WTC11 (cell line): ENCODE data around the gene PRDM1. TPM values are rescaled to one million over a fixed set of nuclear protein-coding genes. Genes with fewer than 3 reads are reported as not detected.

Experiments
- ATAC-seq: fragments of 200-7000 bp; cut with Tn5 transposase; 2 replicates; pipeline ENCODE4 v1.10.0; 2021; ENCODE audit warnings: mild to moderate bottlenecking, moderate library complexity
- CTCF ChIA-PET: fragments of 300-600 bp; sonication (Branson Sonifier 250); formaldehyde crosslinking; loops from one replicate; lab custom pipeline; 2021; ENCODE audit warnings: antibody characterized with exemption; lab: Charles Lee
- POLR2A ChIA-PET: fragments of 350-600 bp; sonication (Branson Sonifier 250); formaldehyde crosslinking; loops from one replicate; lab custom pipeline; 2021; ENCODE audit warnings: antibody characterized with exemption; lab: Charles Lee
- DNase-seq: peaks from one replicate; pipeline ENCODE4 v3.0.0; 2021; ENCODE audit warnings: low spot score
- H3K27ac Mint-ChIP-seq: 2 replicates; pipeline ENCODE4 v1.8.0; 2021; ENCODE audit warnings: mixed read lengths
- H3K27me3 Mint-ChIP-seq: 2 replicates; pipeline ENCODE4 v1.8.0; 2021; ENCODE audit warnings: low read depth, mild to moderate bottlenecking, moderate library complexity, mixed read lengths
- H3K36me3 Mint-ChIP-seq: 2 replicates; pipeline ENCODE4 v1.8.0; 2021; ENCODE audit warnings: mixed read lengths
- H3K4me1 Mint-ChIP-seq: 2 replicates; pipeline ENCODE4 v1.8.0; 2022; ENCODE audit warnings: mixed read lengths
- H3K4me3 Mint-ChIP-seq: 2 replicates; pipeline ENCODE4 v1.8.0; 2021; ENCODE audit warnings: mild to moderate bottlenecking, moderate library complexity, mixed read lengths
- H3K9me3 Mint-ChIP-seq: 2 replicates; pipeline ENCODE4 v1.8.0; 2021; ENCODE audit warnings: mixed read lengths
- AR ChIP-seq: fragments of 250-450 bp; sonication (Bioruptor Pico); IDR thresholded peaks from 2 replicates; pipeline ENCODE4 v1.9.0; 2021; ENCODE audit warnings: mild to moderate bottlenecking
- ATF1 ChIP-seq: sonication (generic); formaldehyde crosslinking; IDR thresholded peaks from 2 replicates; pipeline ENCODE4 v1.8.1; 2023; ENCODE audit warnings: mild to moderate bottlenecking, moderate library complexity, missing genetic modification reagents
- ATF6 ChIP-seq: sonication (generic); formaldehyde crosslinking; IDR thresholded peaks from 2 replicates; pipeline ENCODE4 v1.8.1; 2023; ENCODE audit warnings: mild to moderate bottlenecking, missing genetic modification reagents
- CBFB ChIP-seq: sonication (generic); formaldehyde crosslinking; IDR thresholded peaks from 2 replicates; pipeline ENCODE4 v1.8.1; 2022; ENCODE audit warnings: mild to moderate bottlenecking, low read depth, missing genetic modification reagents
- CDX4 ChIP-seq: fragments of 250-450 bp; sonication (Bioruptor Pico); IDR thresholded peaks from 2 replicates; pipeline ENCODE4 v1.9.0; 2021; ENCODE audit warnings: moderate library complexity, mild to moderate bottlenecking, inconsistent platforms, borderline replicate concordance
- E2F5 ChIP-seq: sonication (generic); formaldehyde crosslinking; IDR thresholded peaks from 2 replicates; pipeline ENCODE4 v1.8.1; 2022; ENCODE audit warnings: mild to moderate bottlenecking, moderate library complexity, missing genetic modification reagents
- FOXJ3 ChIP-seq: sonication (generic); formaldehyde crosslinking; IDR thresholded peaks from 2 replicates; pipeline ENCODE4 v1.9.0; 2021; ENCODE audit warnings: missing genetic modification reagents, mild to moderate bottlenecking, borderline replicate concordance
- FOXP4 ChIP-seq: sonication (generic); formaldehyde crosslinking; IDR thresholded peaks from 2 replicates; pipeline ENCODE4 v1.8.0; 2022; ENCODE audit warnings: mild to moderate bottlenecking, missing genetic modification reagents
- GABPB1 ChIP-seq: sonication (generic); formaldehyde crosslinking; IDR thresholded peaks from 2 replicates; pipeline ENCODE4 v1.8.1; 2023; ENCODE audit warnings: mild to moderate bottlenecking, missing genetic modification reagents
- IRF2 ChIP-seq: sonication (generic); formaldehyde crosslinking; IDR thresholded peaks from 2 replicates; pipeline ENCODE4 v1.8.0; 2022; ENCODE audit warnings: low read depth, missing genetic modification reagents, borderline replicate concordance
- PRRX2 ChIP-seq: fragments of 250-450 bp; sonication (Bioruptor Pico); IDR thresholded peaks from 2 replicates; pipeline ENCODE4 v1.8.0; 2021; ENCODE audit warnings: mild to moderate bottlenecking
- SMAD3 ChIP-seq: sonication (generic); formaldehyde crosslinking; IDR thresholded peaks from 2 replicates; pipeline ENCODE4 v1.8.0; 2022; ENCODE audit warnings: missing genetic modification reagents, mild to moderate bottlenecking, borderline replicate concordance
- SP1 ChIP-seq: sonication (generic); formaldehyde crosslinking; conservative IDR thresholded peaks from 2 replicates; pipeline ENCODE4 v1.8.1; 2022; ENCODE audit warnings: missing genetic modification reagents
- TEAD1 ChIP-seq: sonication (generic); formaldehyde crosslinking; IDR thresholded peaks from 2 replicates; pipeline ENCODE4 v1.8.0; 2022; ENCODE audit warnings: mild to moderate bottlenecking, missing genetic modification reagents
- USF1 ChIP-seq: sonication (generic); formaldehyde crosslinking; IDR thresholded peaks from 2 replicates; pipeline ENCODE4 v1.8.0; 2022; ENCODE audit warnings: mild to moderate bottlenecking, missing genetic modification reagents
- ZNF121 ChIP-seq: sonication (generic); formaldehyde crosslinking; IDR thresholded peaks from 2 replicates; pipeline ENCODE4 v1.8.0; 2023; ENCODE audit warnings: missing genetic modification reagents
- total RNA-seq: library from RNA; stranded (reverse); gene quantifications from 3 replicates; pipeline ENCODE4 v1.2.3, GENCODE V29; 2021

PRDM1 gene
- total RNA-seq, 1 experiment from 2014 or later: 1.8 TPM

GRCh38 chr6:106134906-106135634 lies 48.9 kb downstream of the PRDM1 start:
- Mint-ChIP-seq H3K36me3 (no peaks in the 10 kb centered on the region), H3K9me3 (no peaks in the 10 kb centered on the region), H3K27ac (no peak overlapping the region), H3K4me1 (peaks cover 4% of the 10 kb centered on the region; the same call in 1 of the 2 replicates), H3K4me3 (no peak overlapping the region), H3K27me3 (no peaks in the 10 kb centered on the region; the same call in 1 of the 2 replicates)
- ATAC-seq (no peak), DNase-seq (no peak)
- CTCF ChIA-PET: no interaction called here
- POLR2A ChIA-PET: no interaction called here
- TF ChIP-seq GABPB1 (CRISPR knock-in tag) (no peak), IRF2 (CRISPR knock-in tag) (no peak), AR (no peak), SMAD3 (no peak), ATF6 (CRISPR knock-in tag) (no peak), E2F5 (CRISPR knock-in tag) (no peak), PRRX2 (CRISPR knock-in tag) (no peak), ZNF121 (CRISPR knock-in tag) (no peak), FOXJ3 (CRISPR knock-in tag) (no peak), ATF1 (CRISPR knock-in tag) (no peak), TEAD1 (no peak), USF1 (CRISPR knock-in tag) (no peak), SP1 (no peak), FOXP4 (CRISPR knock-in tag) (no peak), CBFB (no peak), CDX4 (no peak)
